AG09319 (cell line): ENCODE data around the gene BARD1.

ENCODE experiments used
- DNase-seq: peaks from one replicate; pipeline ENCODE4 v3.0.0-alpha.2; 2010; ENCODE audit warnings: low read depth; ENCODE audit errors: extremely low read depth
- CTCF ChIP-seq: IDR thresholded peaks from 2 replicates; pipeline ENCODE4 v1.5.1; 2011; ENCODE audit warnings: low read depth, mild to moderate bottlenecking, inconsistent platforms, low read length, moderate library complexity

The BARD1 gene

GRCh38 chr2:214765180-214765579 is 44.3 kb downstream of the BARD1 start:
- no peak for TF ChIP-seq CTCF
- DNase-seq: no peak

GRCh38 chr2:214753455-214753854 is 56.0 kb downstream of the BARD1 start:
- TF ChIP-seq CTCF: no peak
- DNase-seq: no peak

GRCh38 chr2:214750529-214750928 is 59.0 kb downstream of the BARD1 start:
- no peak for TF ChIP-seq CTCF

GRCh38 chr2:214747992-214748391 is 61.5 kb downstream of the BARD1 start:
- DNase-seq: no peak
- no peak for TF ChIP-seq CTCF

More at GRCh38 chr2:214750529-214750928, 59.0 kb downstream of the BARD1 start:
- DNase-seq: no peak

- DNase-seq: no peak
- TF ChIP-seq CTCF: no peak
These were observed 67.4 kb downstream of the BARD1 start for GRCh38 chr2:214742119-214742518.

GRCh38 chr2:214740867-214741395 is 68.6 kb downstream of the BARD1 start:
- TF ChIP-seq CTCF: no peak

GRCh38 chr2:214737188-214737587 is 72.3 kb downstream of the BARD1 start:
- TF ChIP-seq CTCF: no peak
- no peak for DNase-seq

More at GRCh38 chr2:214740867-214741395, 68.6 kb downstream of the BARD1 start:
- no peak for DNase-seq
